Activated T-helper 2 cell treated with anti-CD3 and anti-CD28 coated beads, Interferon-gamma antibody, Interleukin-2, Interleukin-4, amounts not matched to agents 10 μg/mL and 5 μg/mL and 100 μg/mL, durations not matched to agents 14 hours and 24 hours and 36 hours (primary cell): ENCODE data around the gene RFNG. TPM values are rescaled to one million over a fixed set of nuclear protein-coding genes. Genes with fewer than 3 reads are reported as not detected.

Experiments used
- DNase-seq: peaks from one replicate; pipeline ENCODE4 v3.0.0; 2021; ENCODE audit warnings: low spot score
- H3K27ac Mint-ChIP-seq: one replicate; pipeline ENCODE4 v1.8.0; 2021; ENCODE audit warnings: mixed read lengths
- H3K27me3 Mint-ChIP-seq: one replicate; pipeline ENCODE4 v1.8.0; 2021; ENCODE audit warnings: low read depth, mixed read lengths
- H3K36me3 Mint-ChIP-seq: one replicate; pipeline ENCODE4 v1.8.0; 2021; ENCODE audit warnings: low read depth, mixed read lengths
- H3K4me1 Mint-ChIP-seq: one replicate; pipeline ENCODE4 v1.8.0; 2021; ENCODE audit warnings: low read depth, mixed read lengths
- H3K4me3 Mint-ChIP-seq: one replicate; pipeline ENCODE4 v1.8.0; 2021; ENCODE audit warnings: low read depth, mild to moderate bottlenecking, moderate library complexity, mixed read lengths
- H3K9me3 Mint-ChIP-seq: one replicate; pipeline ENCODE4 v1.8.0; 2021; ENCODE audit warnings: mixed read lengths
- intact Hi-C: fragments of 100-400 bp; cut with micrococcal nuclease; formaldehyde crosslinking; loops from one replicate; pipeline ENCODE4 v1.15.1; 2023
- total RNA-seq: library from RNA; stranded (reverse); gene quantifications from 2 replicates; pipeline ENCODE4 v1.2.3, GENCODE V29; 2022

The RFNG gene
- total RNA-seq, 1 donor from 2014 or later, result 21.8 TPM

DNA sequence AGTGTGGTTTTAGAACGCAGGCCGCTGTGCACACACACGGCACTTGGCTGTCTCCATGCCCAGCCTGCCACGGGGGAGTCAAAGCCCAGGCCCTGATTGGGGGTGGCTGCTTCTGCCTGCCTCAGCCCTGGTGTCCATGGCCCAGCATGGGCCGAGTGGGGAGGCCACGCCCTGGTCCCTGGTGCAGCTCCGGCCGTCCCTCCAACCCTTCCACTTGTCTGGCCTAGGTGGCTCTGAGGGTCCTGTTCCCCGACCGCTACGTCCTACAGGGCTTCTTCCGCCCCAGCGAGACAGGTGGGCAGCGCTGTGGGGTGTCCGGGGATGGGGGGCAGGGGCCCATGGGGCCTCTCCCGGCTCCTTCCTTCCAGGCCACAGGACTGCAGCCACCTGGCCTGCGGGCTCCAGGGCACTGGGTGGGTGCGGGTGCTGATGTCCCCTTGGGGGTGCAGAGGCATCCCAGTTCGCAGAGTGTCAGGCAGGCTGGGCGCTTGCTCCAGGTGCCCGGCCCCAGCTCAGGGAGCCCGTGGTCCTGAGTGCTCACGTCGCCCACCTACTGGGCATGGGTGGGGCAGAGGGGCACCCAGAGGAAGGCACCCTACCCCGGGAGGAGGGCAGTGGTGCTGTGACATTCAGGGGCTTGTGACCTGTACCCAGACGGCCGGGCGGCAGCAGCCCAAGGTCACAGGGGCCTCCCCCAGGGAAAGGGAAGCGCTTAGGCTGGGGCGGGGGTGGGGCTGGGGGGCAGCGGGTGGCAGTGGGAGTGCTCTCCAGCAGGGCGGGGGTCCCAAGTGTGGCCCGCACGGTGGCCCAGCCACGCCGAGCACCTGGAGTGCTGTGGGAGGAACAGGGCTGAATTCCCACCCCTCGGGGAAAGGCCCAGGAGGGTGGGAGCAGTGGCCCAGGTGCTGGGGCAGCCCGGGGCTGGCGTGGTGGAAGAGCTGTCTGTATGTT lies 40.8 kb downstream of the RFNG start:
- DNase-seq, result no peak
- Mint-ChIP-seq H3K9me3 (no peaks in the 10 kb centered on the region), H3K27me3 (no peaks in the 10 kb centered on the region), H3K4me3 (no peak overlapping the region), H3K27ac (no peak overlapping the region), H3K4me1 (no peaks in the 10 kb centered on the region), H3K36me3 (no peaks in the 10 kb centered on the region)
- intact Hi-C loops, result no loop called here

DNA sequence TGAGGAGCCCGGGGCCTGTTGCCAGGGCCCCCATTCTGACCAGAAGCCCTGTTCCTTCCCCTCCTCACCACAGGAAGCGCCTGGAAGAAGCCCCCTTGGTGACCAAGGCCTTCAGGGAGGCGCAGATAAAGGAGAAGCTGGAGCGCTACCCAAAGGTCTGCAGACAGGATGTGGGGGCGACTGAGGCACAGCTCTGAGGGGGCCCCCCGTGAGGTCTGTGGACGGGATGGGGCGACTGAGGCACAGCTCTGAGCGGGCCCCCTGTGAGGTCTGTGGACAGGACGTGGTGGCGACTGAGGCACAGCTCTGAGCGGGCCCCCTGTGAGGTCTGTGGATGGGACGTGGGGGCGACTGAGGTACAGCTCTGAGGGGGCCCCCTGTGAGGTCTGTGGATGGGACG lies 42.2 kb downstream of the RFNG start:
- Mint-ChIP-seq H3K4me3 (no peak overlapping the region), H3K27ac (no peak overlapping the region), H3K9me3 (no peaks in the 10 kb centered on the region), H3K4me1 (no peaks in the 10 kb centered on the region), H3K27me3 (no peaks in the 10 kb centered on the region), H3K36me3 (no peaks in the 10 kb centered on the region)
- no peak for DNase-seq
- intact Hi-C loops, result no loop called here

DNA sequence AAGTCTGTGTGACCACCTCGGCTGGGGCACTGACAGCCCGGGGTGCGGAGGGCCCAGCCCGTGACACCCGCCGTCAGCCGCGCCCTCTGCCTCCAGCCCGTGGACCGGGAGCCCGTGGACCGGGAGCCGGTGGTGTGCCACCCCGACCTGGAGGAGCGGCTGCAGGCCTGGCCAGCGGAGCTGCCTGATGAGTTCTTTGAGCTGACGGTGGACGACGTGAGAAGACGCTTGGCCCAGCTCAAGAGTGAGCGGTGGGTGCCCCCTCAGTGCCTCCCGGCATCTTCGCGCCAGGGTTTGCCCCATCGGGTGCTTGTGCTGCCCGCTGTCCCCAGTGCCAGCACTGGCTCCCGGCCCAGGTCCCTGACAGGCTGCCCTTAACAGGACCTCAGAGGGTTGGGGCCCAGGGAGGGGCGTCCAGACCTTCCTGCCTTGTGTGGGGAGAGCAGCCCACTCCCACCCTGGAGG lies 42.6 kb downstream of the RFNG start:
- no peak for DNase-seq
- intact Hi-C loops, result no loop called here
- H3K4me3 Mint-ChIP-seq, result no peak overlapping the region
- no peaks in the 10 kb centered on the region for H3K9me3 Mint-ChIP-seq
- no peak overlapping the region for H3K27ac Mint-ChIP-seq
- no peaks in the 10 kb centered on the region for H3K27me3 Mint-ChIP-seq
- no peaks in the 10 kb centered on the region for H3K4me1 Mint-ChIP-seq
- no peaks in the 10 kb centered on the region for H3K36me3 Mint-ChIP-seq

DNA sequence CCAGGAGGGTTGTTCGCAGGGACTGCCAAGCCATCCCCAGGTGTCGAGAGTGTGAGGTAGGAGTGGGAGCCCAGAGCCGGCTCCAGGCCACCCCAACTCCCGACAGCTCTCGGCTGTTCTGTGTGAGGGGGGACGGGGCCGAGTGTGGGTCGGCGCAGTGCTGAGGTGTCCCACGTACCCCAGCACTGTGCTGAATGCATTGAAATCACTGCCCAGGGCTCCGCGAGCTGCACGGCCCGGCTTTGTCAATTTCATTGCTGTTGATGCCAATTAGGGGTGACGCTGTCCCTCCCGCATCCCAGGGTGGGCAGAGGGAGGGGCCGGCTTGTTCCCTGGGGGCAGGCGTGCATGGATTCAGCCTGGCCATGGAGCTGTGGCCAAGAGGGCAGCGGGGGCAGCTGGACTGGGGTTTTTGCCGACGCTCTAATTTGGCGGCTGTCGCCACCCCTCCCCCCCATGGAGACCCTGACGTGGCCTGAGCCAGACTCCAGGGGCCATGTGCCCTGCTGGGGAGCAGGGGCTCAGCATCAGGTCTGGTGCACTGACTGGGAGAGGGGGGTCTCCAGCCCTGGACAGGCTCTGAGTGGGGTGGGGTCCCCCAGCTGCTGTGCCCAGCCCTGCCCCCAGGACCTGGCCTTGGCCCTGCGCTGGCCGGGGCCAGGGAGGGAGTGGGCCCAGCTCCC lies 43.2 kb downstream of the RFNG start:
- no peak overlapping the region for H3K4me3 Mint-ChIP-seq
- H3K4me1 Mint-ChIP-seq, result no peaks in the 10 kb centered on the region
- H3K9me3 Mint-ChIP-seq, result no peaks in the 10 kb centered on the region
- no peaks in the 10 kb centered on the region for H3K36me3 Mint-ChIP-seq
- H3K27me3 Mint-ChIP-seq, result no peaks in the 10 kb centered on the region
- DNase-seq, result no peak
- no peak overlapping the region for H3K27ac Mint-ChIP-seq
- intact Hi-C loops, result no loop called here

DNA sequence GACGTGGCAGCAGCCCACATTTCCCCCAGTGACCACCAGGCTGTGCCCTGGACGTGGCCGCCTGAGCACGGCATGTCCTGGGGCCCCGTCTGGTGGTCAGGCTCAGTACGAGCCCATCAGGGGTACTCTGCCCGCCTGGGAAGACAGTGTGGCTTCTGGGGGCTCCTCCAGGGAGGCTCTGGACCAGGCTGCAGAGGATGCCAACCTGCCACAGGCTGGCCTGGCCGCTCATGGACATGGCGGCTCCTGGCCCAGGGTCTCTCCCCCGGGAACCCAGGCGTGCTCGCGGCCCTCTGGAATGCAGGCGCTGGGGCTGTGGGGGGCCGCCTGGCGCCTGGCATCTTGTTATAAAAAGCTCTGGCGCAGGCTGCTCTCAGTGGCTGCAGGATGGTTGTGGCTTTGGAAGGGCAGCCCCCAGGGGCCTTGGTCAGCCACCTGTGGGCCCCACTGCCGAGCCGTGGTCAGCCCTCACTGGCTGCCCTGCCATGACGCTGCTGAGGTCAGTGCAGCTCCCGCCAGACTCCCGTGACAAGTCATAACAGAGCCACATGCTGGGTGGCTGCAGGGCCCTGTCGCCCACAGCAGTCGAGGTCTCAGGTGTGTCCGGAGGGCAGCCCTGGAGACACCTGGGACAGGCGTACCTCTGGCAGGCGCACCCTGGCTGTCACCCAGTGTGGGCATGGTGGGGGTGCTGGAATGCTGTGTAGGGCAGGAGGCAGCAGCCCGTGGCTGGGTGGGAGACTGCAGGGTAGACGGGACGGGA lies 43.9 kb downstream of the RFNG start:
- no peaks in the 10 kb centered on the region for H3K36me3 Mint-ChIP-seq
- no peak overlapping the region for H3K27ac Mint-ChIP-seq
- no peaks in the 10 kb centered on the region for H3K27me3 Mint-ChIP-seq
- no peaks in the 10 kb centered on the region for H3K9me3 Mint-ChIP-seq
- DNase-seq, result no peak
- intact Hi-C loops, result no loop called here
- no peaks in the 10 kb centered on the region for H3K4me1 Mint-ChIP-seq
- no peak overlapping the region for H3K4me3 Mint-ChIP-seq

DNA sequence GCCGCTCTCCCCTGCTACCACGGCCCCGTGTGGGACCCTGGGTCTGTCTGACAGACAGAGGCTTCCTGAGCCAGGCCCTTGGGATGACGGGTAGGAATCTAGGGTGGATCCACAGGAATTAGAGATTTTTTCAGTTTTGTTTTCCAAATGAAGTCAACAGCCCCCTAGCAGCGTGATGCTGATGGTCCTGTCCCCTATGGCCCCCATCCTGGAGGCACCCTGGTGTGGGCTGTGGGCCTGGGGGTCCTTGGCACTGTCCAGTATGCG lies 44.5 kb downstream of the RFNG start:
- no peak overlapping the region for H3K4me3 Mint-ChIP-seq
- intact Hi-C loops, result no loop called here
- H3K4me1 Mint-ChIP-seq, result no peaks in the 10 kb centered on the region

DNA sequence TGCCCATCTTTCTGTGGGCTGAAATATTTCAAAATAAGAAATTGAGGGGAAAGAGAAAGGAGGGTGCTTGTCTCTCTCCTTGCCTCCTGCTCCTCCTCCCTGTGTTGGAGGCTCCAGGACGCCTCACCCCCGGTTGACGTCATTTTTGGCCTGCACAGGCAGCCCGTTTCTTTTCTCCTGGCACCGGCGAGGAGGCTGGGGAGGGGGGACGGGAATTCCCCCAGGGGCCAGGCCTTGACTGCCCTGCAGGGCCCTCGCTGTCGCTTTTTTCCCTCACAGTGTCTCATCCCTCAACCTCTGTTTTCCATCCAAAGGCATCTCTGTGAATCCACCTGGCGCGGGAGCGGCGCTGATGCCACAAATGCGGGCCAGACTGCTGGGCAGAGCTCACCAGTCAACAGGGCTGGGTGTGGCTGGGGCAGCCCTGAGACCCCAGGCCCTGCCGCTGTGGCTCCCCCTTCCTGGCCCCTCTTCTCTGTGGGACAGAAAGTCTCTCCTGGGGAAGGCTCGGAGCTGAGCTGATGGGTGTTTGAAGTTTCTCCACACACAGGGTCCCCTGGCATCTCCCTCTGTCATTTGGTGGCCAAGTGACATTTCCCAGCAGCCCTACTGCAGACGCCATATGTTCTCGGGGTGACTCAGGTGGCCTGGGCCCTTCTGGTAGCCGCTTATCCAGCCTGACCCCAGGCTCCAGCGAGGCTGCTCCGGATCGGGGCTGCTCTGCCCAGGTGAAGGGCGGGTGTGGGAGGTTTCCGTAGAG lies 45.0 kb downstream of the RFNG start:
- no peaks in the 10 kb centered on the region for H3K4me1 Mint-ChIP-seq
- no peak for DNase-seq
- H3K9me3 Mint-ChIP-seq, result no peaks in the 10 kb centered on the region
- no peaks in the 10 kb centered on the region for H3K27me3 Mint-ChIP-seq
- intact Hi-C loops, result no loop called here
- H3K4me3 Mint-ChIP-seq, result no peak overlapping the region
- no peak overlapping the region for H3K27ac Mint-ChIP-seq
- H3K36me3 Mint-ChIP-seq, result no peaks in the 10 kb centered on the region

More for the DNA sequence above, 44.5 kb downstream of the RFNG start:
- no peak overlapping the region for H3K27ac Mint-ChIP-seq
- DNase-seq, result no peak
- H3K36me3 Mint-ChIP-seq, result no peaks in the 10 kb centered on the region
- no peaks in the 10 kb centered on the region for H3K9me3 Mint-ChIP-seq
- H3K27me3 Mint-ChIP-seq, result no peaks in the 10 kb centered on the region

DNA sequence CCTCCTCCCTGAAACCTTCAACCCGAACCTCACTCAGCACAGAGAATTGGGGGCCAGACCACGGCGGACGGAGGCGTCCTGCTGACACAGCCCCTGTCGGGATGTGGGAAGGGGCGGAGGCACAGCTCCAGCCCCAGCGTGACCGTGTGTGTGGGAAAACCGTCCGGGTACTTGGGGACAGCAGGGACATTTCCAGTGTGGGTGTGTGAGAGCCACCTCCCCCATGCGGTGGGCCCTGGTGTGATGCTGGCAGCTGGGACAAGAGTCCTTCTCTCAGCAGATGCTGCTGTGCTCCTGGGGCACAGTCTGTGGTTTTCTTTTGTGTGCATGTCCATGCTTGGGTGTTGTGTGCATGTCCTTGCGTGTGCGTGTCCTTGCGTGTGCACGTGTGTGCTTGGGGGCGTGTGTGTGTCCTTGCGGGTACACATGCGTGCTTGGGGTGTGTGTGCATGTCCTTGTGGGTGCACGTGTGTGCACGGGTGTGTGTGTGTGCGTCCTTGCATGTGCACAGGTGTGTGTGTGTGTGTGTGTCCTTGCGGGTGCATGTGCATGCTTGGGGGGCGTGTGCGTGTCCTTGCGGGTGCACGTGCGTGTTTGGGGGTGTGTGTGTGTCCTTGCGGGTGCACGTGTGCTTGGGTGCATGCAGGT lies 45.8 kb downstream of the RFNG start:
- H3K36me3 Mint-ChIP-seq, result no peaks in the 10 kb centered on the region
- intact Hi-C loops, result no loop called here
- no peak overlapping the region for H3K4me3 Mint-ChIP-seq
- H3K9me3 Mint-ChIP-seq, result no peaks in the 10 kb centered on the region
- no peak overlapping the region for H3K27ac Mint-ChIP-seq
- H3K4me1 Mint-ChIP-seq, result no peaks in the 10 kb centered on the region
- no peak for DNase-seq
- no peaks in the 10 kb centered on the region for H3K27me3 Mint-ChIP-seq

DNA sequence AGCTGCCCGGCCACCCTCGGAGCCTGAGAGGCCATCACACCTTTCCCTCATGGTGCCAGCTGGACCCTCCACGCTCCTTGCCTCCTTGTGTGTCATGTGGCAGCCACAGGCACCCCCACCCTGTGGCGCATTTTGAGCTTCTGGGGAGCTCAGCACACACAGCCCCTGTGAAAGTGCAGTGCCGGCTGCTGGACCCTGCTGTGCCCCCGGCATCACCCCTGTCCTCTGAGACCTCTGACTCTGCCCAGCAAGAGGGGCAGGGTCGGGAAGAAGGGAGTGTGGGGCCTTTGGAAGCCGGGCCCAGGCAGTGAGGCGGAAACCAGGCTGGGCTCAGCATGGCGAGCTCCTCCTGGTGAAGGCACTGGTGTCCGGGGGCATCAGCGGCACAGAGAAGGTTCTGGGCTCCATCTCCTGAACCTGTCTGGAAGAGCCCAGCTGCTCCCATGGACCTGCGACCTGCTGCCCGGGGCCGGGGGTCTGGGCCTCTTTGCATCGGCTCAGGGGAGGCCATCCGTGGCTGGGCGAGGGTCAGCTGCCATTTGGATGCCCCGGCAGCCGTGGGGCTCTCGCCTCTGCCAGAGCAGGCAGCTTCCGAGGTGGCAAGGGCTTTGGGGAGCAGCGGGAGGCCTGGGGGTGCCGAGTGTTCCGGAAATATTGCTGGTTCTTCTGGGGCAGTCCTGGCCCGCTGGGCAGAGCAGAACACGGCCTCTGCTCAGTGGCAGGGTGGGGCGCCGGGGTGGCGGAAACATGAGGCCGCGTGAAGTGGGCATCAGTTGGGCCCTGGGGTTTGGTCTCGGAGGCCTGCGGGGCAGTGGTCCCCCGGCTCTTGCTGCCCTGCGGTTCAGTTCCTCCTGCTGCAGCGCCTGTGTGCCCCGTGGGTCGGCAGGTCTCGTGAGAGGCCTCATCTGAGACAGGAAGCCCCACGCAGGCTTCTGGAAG lies 46.8 kb downstream of the RFNG start:
- no peaks in the 10 kb centered on the region for H3K4me1 Mint-ChIP-seq
- no peak overlapping the region for H3K4me3 Mint-ChIP-seq
- intact Hi-C loops, result no loop called here
- H3K27me3 Mint-ChIP-seq, result no peaks in the 10 kb centered on the region
- DNase-seq, result no peak
- no peaks in the 10 kb centered on the region for H3K9me3 Mint-ChIP-seq
- no peak overlapping the region for H3K27ac Mint-ChIP-seq
- H3K36me3 Mint-ChIP-seq, result no peaks in the 10 kb centered on the region

DNA sequence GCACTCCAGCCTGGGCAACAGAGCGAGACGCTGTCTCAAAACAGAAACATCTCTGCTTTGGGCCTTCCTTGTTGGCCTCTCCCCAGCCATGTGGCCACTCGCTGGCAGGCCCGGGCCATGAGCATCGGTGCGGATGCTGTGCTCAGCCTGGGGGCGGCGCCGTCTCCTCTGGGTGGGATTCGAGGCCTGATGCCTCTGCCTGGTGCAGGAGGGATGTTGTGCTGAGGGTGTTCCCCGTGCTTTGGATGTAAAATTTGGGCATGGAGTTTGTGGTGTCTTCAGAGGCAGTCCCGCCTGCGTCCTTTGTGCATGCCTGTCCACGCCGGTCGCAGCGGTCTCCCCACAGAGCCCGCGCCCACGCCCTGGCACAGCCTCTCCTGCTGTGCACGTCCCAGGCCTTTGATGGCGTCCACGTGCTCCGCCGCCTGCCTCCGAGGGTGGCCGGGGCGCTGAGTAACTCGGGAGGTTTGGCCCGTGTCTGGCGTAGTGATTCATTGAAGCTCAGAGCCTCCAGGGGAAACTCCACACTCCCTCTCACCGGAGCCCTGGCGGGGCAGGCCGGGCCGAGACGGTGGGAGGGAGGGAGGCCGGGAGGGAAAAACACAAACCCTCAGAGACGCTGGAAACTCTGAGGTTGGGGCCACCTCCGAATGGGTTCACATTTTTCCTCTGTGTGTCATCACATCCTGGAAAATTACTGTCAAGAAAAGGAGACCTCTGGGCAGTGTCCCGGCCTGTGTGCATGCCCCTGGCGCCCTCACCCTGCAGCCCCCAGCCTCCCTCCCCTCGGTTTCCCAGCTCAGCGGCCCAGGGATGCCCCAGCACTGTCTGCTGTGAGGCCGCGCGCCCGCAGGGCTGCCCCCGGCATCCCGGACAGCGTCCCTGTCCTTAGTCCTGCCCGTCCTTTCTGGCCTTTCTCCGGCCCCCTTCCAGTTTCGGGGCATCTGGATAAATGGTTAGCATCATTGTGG lies 47.9 kb downstream of the RFNG start:
- H3K27ac Mint-ChIP-seq, result no peak overlapping the region
- no peak overlapping the region for H3K4me3 Mint-ChIP-seq

More for the DNA sequence above, 47.9 kb downstream of the RFNG start:
- no peaks in the 10 kb centered on the region for H3K27me3 Mint-ChIP-seq
- no peak for DNase-seq
- H3K36me3 Mint-ChIP-seq, result no peaks in the 10 kb centered on the region
- H3K4me1 Mint-ChIP-seq, result no peaks in the 10 kb centered on the region
- H3K9me3 Mint-ChIP-seq, result no peaks in the 10 kb centered on the region
- intact Hi-C loops, result no loop called here
